Measurements from ENCODE around the gene NRAP.
"Not testable (repeated sequence)": the region's sequence is repeated elsewhere in the genome, so short reads cannot be mapped to it uniquely, and the experiment has no call there.

Gene NRAP

DNA sequence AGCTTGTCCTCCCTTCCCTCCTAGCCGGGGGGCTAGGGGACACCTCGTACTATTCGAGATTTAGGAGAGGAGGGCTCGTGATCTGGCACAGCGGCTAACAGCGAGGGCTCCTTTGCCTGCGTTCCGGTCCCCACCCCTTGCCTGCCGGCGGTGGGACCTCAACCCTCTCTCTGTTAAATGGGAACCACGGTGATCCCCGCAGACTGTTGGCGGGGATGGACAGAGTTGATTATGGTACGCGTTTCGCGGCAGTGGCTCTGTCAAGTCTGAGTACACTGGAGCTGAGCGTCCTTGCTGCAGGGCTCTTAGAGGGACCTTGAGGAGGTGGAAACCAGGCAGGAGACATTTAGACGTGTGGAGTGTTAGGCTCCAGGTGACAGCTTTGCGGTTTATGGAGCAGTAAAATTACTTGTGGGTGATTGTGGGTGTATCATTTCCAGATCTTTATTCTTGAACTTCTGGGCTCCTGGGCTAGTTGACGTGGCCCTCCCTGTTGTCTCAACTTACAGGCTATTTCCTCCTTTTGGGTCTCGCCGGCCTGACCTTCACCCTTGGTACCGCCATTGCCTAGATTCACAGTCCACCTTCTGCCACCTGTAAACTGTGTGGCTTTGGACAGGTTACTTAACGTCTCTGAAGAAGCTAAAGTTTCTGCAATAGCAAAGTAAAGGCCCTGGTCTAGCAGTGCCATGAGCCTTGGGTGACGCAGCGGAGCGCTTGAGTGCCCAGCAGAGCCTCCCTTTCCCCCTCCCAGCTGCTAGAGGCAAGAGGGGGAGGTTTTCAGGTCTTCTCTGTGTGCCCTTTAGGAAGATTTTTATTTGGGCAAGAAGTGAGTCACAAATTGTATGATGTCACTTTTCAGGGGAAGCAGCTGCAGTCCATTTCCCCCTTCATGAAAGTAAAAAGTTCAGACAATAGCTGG is 16.6 kb upstream of the NRAP start:
- DNase-seq (ENCODE audit: low spot score) = peak; percentile 49

DNA sequence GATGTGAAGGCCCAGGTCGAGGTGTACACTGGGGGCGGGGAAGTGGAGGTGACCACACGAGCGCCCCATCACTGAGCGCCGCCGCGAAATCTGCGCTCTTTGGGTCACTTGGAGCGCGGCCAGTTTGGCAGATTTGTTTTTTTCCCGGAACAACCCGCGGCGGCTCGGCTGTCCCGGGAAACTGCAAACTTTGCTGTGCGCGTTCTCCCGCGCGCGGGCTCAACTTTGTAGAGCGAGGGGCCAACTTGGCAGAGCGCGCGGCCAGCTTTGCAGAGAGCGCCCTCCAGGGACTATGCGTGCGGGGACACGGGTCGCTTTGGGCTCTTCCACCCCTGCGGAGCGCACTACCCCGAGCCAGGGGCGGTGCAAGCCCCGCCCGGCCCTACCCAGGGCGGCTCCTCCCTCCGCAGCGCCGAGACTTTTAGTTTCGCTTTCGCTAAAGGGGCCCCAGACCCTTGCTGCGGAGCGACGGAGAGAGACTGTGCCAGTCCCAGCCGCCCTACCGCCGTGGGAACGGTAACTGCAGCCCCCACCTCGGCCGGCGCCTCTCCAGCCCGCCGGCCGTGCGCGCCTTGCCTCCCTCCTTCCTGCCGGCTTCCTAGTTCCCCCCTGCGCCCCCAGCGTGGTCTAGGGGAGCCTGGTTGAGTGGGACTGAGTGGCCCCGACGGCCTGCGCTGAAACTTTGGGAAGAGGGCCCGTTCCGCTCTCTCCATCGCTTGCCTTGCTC is 15.8 kb upstream of the NRAP start, which contains the start of gene CASP7:
Gene CASP7 (plus strand): TSS at position 450 of the 727 bp plus-strand sequence. CDS start 17,582 bp downstream, outside the sequence.
- peak; percentile 81 for DNase-seq (ENCODE audit: low spot score)

DNA sequence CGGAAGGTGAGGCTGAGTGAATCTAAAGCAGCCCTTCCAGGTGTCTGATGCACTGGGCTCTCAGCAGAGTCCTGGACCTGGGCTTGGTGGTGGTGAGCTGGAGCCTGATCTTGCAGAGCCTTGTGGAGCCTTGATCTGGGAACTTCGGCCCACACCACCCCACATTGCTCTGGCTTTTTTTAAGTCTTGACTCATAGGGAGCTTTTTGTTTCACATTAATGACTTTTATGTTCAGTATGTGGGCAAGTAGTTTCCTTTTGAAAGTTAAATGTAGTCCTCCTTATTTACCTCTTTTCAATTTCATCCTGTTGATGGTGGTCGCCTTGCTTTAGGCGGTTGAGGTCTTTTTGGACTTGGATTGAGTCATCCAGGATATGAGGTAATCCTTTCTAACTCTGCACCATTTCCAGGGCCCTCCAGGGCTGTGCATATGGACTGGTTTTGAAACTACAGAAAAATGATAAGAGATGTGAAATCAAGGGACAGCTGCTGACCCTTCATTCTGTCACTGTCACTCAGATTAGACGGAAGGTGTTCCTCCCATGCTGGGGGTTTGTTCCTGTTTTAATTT is 2.9 kb upstream of the NRAP start:
- no peak for DNase-seq (ENCODE audit: low spot score)

DNA sequence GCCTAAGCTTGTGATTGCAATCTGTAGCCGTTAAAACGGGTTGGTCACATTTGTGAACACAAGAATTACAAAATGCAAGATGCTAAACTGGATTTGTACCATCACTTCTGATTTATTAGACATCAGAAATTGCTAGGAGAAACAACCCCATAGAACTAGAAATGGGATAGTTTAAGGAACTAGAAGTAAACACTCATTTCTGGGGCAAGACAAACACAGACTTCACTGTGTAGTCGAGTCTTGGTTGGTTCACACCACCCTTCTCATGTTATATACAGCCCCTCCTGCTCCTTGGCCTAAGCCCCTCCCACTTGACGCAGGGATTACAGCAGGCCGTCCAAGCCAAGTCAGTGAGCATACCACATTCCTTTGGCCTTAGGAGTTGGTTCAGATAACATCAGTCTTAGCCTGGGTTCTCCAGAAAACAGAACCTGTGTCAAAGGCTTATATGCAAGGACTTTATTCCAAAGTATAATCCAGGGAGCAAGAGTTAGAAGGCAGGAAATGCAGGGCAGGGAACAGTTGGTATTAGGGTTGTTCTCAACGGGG is 2.0 kb upstream of the NRAP start:
- no peak for DNase-seq (ENCODE audit: low spot score)

- no peak for DNase-seq (ENCODE audit: low spot score)
Measured at GRCh38 chr10:113665352-113665751, 1.5 kb upstream of the NRAP start.

DNA sequence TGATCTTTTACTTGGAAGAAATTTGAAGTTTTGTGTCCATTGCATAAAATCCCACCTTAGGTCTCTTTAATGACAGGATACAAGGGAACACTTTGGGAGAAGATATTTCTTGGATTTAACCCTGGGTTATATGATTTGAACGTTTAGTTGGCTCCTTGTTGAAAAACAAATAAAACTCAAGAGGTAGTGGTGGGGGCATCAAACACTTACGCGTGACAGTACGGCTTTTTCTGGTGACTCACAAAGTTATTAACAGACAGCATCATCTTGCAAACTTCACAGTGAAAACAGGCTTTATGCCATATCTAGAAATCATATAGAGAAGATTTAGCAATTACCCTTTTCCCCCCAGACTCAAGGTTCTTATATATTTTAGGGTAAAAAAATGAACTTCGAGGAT is 699 bp downstream of the NRAP start:
- DNase-seq (ENCODE audit: low spot score) = no peak

GRCh38 chr10:113661332-113661731 is 2.5 kb downstream of the NRAP start:
- no peak for DNase-seq (ENCODE audit: low spot score)

DNA sequence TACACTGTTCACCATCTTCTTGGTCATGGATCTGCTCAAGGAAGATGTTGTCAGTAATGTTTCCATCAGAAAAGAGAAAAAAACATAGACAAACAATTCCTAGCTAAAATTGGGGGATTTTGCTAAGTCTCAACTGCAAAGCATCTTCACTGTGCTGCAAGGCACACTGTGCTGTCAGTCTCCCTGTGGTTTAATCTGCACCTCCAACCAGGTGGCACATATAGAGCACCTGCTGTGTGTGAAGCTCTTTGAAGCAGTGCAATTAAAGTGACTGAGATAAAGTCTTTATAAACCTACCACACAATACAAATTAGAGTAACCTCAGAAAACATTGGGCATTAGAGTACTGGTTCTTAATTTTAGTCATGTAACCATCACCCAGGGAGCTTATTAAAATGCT is 6.3 kb downstream of the NRAP start:
- no peak for DNase-seq (ENCODE audit: low spot score)

DNA sequence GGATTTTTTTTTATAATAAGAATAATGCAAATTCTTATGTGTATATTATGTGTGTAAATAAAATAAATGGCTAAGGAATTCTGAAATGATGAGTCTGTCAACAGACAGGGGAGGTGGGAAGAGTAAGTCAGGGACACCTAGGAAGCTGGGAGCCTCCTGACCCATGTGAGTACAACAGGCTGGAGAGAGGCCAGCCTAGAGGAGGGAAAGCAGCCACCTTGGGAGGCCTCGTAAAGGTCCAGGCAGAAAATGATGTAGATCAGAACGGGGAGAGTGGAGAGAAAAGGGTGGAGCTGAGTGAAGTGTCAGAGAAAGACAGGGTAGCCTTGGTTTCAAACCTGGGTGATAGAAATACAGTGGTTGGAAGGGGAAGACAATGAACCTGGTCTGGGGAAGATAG is 6.9 kb downstream of the NRAP start:
- DNase-seq (ENCODE audit: low spot score) = no peak

- DNase-seq (ENCODE audit: low spot score) = not testable (repeated sequence)
Measured at GRCh38 chr10:113652456-113652855, 11.4 kb downstream of the NRAP start.

GRCh38 chr10:113651898-113652297 is 11.9 kb downstream of the NRAP start:
- DNase-seq (ENCODE audit: low spot score) = no peak

- DNase-seq (ENCODE audit: low spot score) = no peak
Measured at GRCh38 chr10:113651021-113651420, 12.8 kb downstream of the NRAP start.

DNA sequence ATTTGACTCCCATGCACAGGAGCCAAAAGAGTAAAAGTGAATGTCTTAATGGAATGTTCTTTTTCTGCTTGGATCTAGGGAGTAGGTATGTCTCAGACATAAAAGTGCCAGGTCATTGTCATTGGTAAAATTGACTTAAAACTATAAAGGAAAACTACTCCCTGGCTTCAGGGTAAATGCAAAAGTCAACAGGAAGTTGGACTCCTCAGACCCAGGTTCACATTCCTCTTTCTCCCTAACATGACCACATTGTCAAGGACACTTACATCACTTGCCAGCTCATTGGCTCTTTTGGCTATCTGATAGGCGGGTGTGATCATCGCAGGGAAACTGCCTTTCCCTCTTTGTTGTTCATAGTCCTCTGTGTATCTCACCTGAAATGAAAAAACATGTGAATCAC is 13.7 kb downstream of the NRAP start:
- DNase-seq (ENCODE audit: low spot score) = no peak

- DNase-seq (ENCODE audit: low spot score) = no peak
Measured at GRCh38 chr10:113648478-113648877, 15.4 kb downstream of the NRAP start.

DNA sequence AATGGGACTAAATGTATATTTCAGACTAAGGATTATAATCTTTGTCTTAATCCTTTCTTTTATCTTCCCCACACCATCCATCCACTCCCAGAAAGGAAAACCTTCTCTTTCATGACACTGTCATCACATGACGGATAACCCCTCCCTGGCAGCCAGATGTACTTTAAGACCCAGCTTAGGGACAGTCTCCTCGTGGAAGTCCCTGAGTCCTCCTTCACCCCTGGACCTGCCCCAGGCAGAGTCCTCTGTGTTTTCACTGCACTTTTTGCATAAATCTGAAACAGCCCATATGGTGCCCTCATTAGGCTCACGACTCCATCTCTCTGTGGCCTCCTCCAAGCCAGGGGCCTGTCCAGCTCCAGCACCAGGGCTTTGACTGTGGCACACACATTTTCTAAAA is 16.0 kb downstream of the NRAP start:
- no peak for DNase-seq (ENCODE audit: low spot score)

GRCh38 chr10:113646336-113647201 is 17.3 kb downstream of the NRAP start:
- DNase-seq (ENCODE audit: low spot score) = no peak

- DNase-seq (ENCODE audit: low spot score) = no peak
Measured at GRCh38 chr10:113644185-113645120, 19.4 kb downstream of the NRAP start.

- DNase-seq (ENCODE audit: low spot score) = no peak
Measured at GRCh38 chr10:113643183-113643582, 20.7 kb downstream of the NRAP start.

GRCh38 chr10:113641702-113642101 is 22.1 kb downstream of the NRAP start:
- DNase-seq (ENCODE audit: low spot score) = no peak

DNA sequence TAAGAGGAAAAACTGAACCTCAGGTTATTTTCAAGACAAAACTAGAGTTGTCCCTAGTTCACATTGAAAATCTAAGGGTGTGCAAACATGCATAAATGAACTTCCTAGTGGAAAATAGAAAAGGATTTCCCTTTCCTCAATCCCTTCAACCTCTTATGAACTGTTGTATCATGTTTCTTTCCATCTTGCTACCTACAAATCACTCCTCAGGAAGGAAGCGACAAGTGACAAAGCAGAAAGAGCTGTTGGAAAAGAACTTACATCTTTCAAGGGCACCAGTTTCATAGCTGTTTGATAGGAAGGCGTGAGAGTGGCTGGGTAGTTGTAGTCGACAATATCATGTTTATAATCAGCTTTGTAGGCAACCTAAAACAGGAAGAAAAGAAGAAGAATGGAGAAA is 23.9 kb downstream of the NRAP start:
- DNase-seq (ENCODE audit: low spot score) = no peak

Data from CD4-positive, alpha-beta T cell treated with Interleukin-15 for 4 hours (primary cell).